Stomach smooth muscle (tissue), 2 donors: Measurements from ENCODE around the gene ADORA2A.

Experiments
- H3K27ac ChIP-seq: one replicate; pipeline ENCODE4 v1.7.0; 2013; ENCODE audit warnings: mild to moderate bottlenecking, low read length, inconsistent platforms
- H3K27me3 ChIP-seq, 2 donors: one replicate each; pipeline ENCODE4 v1.7.0; 2013; ENCODE audit warnings: low read length in 2 of 2; ENCODE audit not compliant: insufficient read depth in 2 of 2, control insufficient read depth in 1 of 2
- H3K36me3 ChIP-seq, 2 donors: one replicate each; pipeline ENCODE4 v1.7.0; 2013; ENCODE audit warnings: low read length in 2 of 2; ENCODE audit not compliant: control insufficient read depth in 2 of 2, insufficient read depth in 2 of 2
- H3K4me1 ChIP-seq: one replicate; pipeline ENCODE4 v1.7.0; 2013; ENCODE audit warnings: low read length; ENCODE audit not compliant: control insufficient read depth, insufficient read depth
- H3K4me3 ChIP-seq, 2 donors: one replicate each; pipeline ENCODE4 v1.7.0; 2013; ENCODE audit warnings: low read length in 2 of 2
- H3K9ac ChIP-seq, 2 donors: one replicate each; pipeline ENCODE4 v1.7.0; 2013; ENCODE audit warnings: low read length in 2 of 2, mild to moderate bottlenecking in 1 of 2
- H3K9me3 ChIP-seq, 2 donors: one replicate each; pipeline ENCODE4 v1.7.0; 2013; ENCODE audit warnings: low read length in 2 of 2; ENCODE audit not compliant: control insufficient read depth in 2 of 2
- donor health status: healthy.
- donor health status: Pancreatic carcinoma.

ADORA2A gene

DNA sequence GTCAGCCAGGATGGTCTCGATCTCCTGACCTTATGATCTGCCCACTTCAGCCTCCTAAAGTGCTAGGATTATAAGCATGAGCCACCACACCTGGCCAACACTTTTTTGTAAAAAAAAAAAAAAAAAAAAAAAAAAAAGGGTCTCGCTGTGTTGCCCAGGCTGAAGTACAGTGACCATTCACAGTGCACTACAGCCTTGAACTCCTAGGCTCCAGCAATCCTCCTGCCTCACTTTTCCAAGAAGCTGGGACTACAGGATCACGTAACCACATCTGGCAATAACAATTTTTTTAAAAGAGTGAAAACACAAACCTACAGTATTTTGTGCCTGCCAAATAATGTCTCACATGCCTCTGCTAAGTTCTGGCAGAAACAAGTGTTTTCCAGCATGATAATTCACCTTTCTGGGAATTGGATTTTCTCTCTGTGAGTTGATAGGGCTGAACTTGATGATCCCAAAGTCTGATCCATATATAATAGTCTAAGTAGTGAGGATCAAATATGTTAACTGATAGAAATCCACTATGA lies 30.6 kb downstream of the ADORA2A start:
- Histone ChIP-seq H3K27me3 (no peaks in the 10 kb centered on the region), H3K9me3 (no peaks in the 10 kb centered on the region), H3K4me1 (no peaks in the 10 kb centered on the region), H3K9ac (no peak overlapping the region), H3K4me3 (no peak overlapping the region), H3K36me3 (no peaks in the 10 kb centered on the region), H3K27ac (no peak overlapping the region)

DNA sequence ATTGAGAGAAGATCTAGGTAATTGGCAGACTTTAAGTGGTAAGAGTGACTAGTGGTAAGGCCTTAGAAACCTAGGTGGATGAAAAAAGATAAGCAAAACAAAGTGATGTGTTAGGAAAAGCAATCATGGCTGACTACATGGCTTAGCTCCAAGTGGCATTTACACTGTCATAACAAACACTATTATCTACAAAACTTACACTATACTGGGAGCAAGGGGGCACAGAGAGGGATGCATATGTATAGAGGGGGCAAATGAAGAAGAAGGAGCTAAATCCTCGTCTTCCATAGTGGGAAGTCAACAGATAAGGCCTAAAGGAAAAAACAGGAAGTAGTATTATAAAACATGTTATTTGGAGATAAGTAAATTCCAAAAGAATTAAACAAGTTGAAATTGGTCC lies 32.5 kb downstream of the ADORA2A start:
- H3K9me3 ChIP-seq: no peaks in the 10 kb centered on the region
- H3K36me3 ChIP-seq: no peaks in the 10 kb centered on the region
- H3K9ac ChIP-seq: no peak overlapping the region
- H3K27ac ChIP-seq: no peak overlapping the region
- H3K4me1 ChIP-seq: no peaks in the 10 kb centered on the region
- H3K4me3 ChIP-seq: no peak overlapping the region
- H3K27me3 ChIP-seq: no peaks in the 10 kb centered on the region

GRCh38 chr22:24460418-24461089 lies 33.2 kb downstream of the ADORA2A start:
- Histone ChIP-seq H3K9ac (no peak overlapping the region), H3K4me1 (no peaks in the 10 kb centered on the region), H3K9me3 (no peaks in the 10 kb centered on the region), H3K4me3 (no peak overlapping the region), H3K36me3 (no peaks in the 10 kb centered on the region), H3K27ac (no peak overlapping the region), H3K27me3 (no peaks in the 10 kb centered on the region)

DNA sequence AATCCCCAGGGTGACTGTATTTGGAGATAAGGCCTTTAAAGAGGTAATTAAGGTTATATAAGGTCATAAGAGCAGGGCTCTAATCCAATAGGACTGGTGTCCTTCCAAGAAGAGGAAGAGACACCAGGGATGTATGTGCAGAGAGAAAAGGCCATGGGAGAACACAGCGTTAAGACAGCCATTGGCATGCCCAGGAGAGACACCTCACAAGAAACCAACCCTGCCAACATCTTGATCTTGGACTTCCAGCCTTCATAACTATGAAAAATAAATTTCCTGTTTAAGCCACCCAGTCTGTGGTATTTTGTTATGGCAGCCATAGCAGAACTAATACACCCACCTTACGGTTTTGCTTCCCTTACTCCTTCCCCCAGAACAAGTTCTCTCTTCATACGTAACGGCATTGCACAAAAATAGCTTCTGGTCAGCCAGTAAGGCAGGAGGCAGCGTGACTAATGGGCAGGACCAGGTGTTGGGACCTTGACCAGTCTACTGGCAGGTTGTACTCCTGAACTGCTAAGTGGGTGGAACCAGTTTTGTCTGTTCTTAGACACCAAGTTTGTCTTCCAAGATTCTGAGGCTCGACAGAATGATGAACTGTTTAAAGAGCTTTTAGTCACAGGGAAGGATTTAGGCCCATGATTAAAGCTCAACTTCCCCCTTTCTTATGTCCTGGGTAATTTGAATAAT lies 35.8 kb downstream of the ADORA2A start:
- Histone ChIP-seq H3K27ac (no peak overlapping the region), H3K4me1 (peaks cover 12% of the 10 kb centered on the region)

GRCh38 chr22:24465566-24465965 lies 38.2 kb downstream of the ADORA2A start:
- peaks cover 12% of the 10 kb centered on the region for H3K4me1 ChIP-seq
- H3K36me3 ChIP-seq: no peaks in the 10 kb centered on the region
- no peak overlapping the region for H3K4me3 ChIP-seq
- no peak overlapping the region for H3K9ac ChIP-seq
- no peaks in the 10 kb centered on the region for H3K27me3 ChIP-seq
- H3K27ac ChIP-seq: no peak overlapping the region
- H3K9me3 ChIP-seq: no peaks in the 10 kb centered on the region

More for the DNA sequence above, 35.8 kb downstream of the ADORA2A start:
- Histone ChIP-seq H3K9me3 (no peaks in the 10 kb centered on the region), H3K9ac (no peak overlapping the region), H3K4me3 (no peak overlapping the region), H3K27me3 (no peaks in the 10 kb centered on the region), H3K36me3 (no peaks in the 10 kb centered on the region)

- Histone ChIP-seq H3K9ac (no peak overlapping the region), H3K4me3 (no peak overlapping the region), H3K36me3 (no peaks in the 10 kb centered on the region), H3K4me1 (peaks cover 12% of the 10 kb centered on the region), H3K27ac (no peak overlapping the region), H3K9me3 (no peaks in the 10 kb centered on the region), H3K27me3 (no peaks in the 10 kb centered on the region)
These were observed 38.6 kb downstream of the ADORA2A start for GRCh38 chr22:24465975-24466374.

GRCh38 chr22:24466716-24467328 lies 39.4 kb downstream of the ADORA2A start:
- H3K9me3 ChIP-seq: no peaks in the 10 kb centered on the region
- no peak overlapping the region for H3K9ac ChIP-seq
- H3K4me3 ChIP-seq: peak overlapping the region in 1 of 2 donors; percentile 28
- H3K36me3 ChIP-seq: no peaks in the 10 kb centered on the region
- no peaks in the 10 kb centered on the region for H3K27me3 ChIP-seq
- peak overlapping the region; percentile 31 for H3K27ac ChIP-seq
- peaks cover 15% of the 10 kb centered on the region for H3K4me1 ChIP-seq

DNA sequence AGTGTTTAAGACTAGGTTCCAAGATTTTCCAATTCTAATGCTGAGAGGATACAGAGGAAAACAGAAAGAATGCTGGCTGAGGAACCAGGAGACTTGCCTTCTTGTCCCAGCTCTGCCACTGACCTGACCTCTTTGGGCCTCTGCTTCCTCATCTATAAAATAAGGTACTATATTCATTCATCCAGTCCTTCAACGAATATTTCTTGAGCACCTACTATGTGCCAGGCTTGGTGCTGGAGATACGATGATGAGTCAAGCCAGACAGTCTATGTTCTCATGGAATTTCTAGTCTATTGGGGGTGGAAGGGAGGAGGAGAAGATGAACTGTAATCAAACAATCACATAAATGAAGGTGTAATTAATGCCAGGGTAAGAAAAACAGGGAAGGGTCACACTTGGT lies 39.9 kb downstream of the ADORA2A start:
- Histone ChIP-seq H3K27ac (no peak overlapping the region), H3K9me3 (no peaks in the 10 kb centered on the region), H3K27me3 (no peaks in the 10 kb centered on the region), H3K36me3 (no peaks in the 10 kb centered on the region), H3K9ac (no peak overlapping the region), H3K4me3 (no peak overlapping the region), H3K4me1 (peaks cover 15% of the 10 kb centered on the region)

GRCh38 chr22:24471570-24471969 lies 44.2 kb downstream of the ADORA2A start:
- Histone ChIP-seq H3K4me1 (peaks cover 13% of the 10 kb centered on the region), H3K4me3 (no peak overlapping the region), H3K27me3 (no peaks in the 10 kb centered on the region), H3K27ac (no peak overlapping the region), H3K36me3 (no peaks in the 10 kb centered on the region), H3K9me3 (no peaks in the 10 kb centered on the region), H3K9ac (no peak overlapping the region)

DNA sequence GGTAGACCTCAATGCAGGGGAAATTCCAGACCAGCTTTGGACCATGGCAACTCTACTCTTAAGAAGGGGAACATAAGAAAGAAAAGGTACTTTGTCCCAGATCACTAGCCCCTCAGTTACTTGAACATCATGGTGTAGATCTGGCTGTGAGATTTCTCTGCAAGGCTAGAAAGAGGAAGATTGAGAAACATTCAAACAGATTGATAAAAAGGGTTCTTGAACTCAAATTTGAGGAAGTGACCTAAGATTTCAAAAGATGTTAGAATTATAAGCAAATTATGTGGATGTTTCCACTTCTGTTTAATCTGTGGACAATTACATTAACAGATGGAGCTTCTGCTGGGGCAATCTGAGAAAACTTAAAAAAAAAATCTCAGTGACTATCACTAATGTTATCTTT lies 45.9 kb downstream of the ADORA2A start:
- no peak overlapping the region for H3K27ac ChIP-seq

More for the DNA sequence above, 45.9 kb downstream of the ADORA2A start:
- peaks cover 6% of the 10 kb centered on the region for H3K4me1 ChIP-seq
- no peak overlapping the region for H3K9ac ChIP-seq
- H3K36me3 ChIP-seq: no peaks in the 10 kb centered on the region
- H3K4me3 ChIP-seq: no peak overlapping the region
- H3K27me3 ChIP-seq: no peaks in the 10 kb centered on the region
- H3K9me3 ChIP-seq: no peaks in the 10 kb centered on the region
